ENCODE measurements around the gene LIN7C. TPM values are rescaled to one million over a fixed set of nuclear protein-coding genes. Genes with fewer than 3 reads are reported as not detected.

LIN7C gene
- total and polyA plus RNA-seq, 2 of the 8 experiments (the other 6 are each of a cell fraction or from before 2014, with no cell fraction given) = 10.5 to 42.7 TPM

DNA sequence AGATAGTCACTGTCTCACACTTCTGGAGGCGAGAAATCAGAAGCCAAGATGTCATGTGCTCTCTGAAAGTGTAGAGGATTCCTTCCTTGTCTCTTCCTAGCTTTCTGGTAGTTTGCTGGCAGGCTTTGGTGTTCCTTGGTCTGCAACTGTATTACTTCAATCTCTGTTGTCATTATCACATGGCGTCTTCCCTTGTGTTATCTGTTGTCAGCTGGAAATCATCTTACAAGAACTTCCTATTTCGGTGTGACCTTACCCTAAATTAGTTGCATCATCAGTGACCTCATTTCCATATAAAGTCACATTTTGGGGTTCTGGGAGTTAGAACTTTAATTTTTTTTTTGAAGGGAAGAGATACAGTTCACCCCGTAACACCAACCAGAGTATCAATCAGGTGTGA lies 3.3 kb upstream of the LIN7C start:
- ChIA-PET CTCF (ENCODE audit: partially characterized antibody) (interaction anchor here (0.8 to 1.5 kb wide), 2 partner anchors 15 to 1833 kb away, joined by 3 to 6 read pairs; no protein-coding TSS in a partner anchor), POLR2A (ENCODE audit: partially characterized antibody) (interaction anchor here (1.0 to 1.9 kb wide), 2 partner anchors 10 to 108 kb away, joined by 4 to 5 read pairs; no protein-coding TSS in a partner anchor)
- no peaks in the 10 kb centered on the region for H3K9me3 ChIP-seq (ENCODE audit: insufficient read depth in 2 of 2, low read depth in 1 of 2, low read length in 1 of 2)
- 91% methylated on average over 4 of the region's 4 CpGs; no CpG with 5 or more reads in 1 of the 2 experiments for WGBS, 2 experiments (ENCODE audit: extremely low coverage in 1 of 2, insufficient coverage in 1 of 2, insufficient read length in 1 of 2, insufficient replicate concordance in 2 of 2, low coverage in 1 of 2, low lambda C conversion rate in 2 of 2, missing lambda C conversion rate in 1 of 2)
- H2AK5ac ChIP-seq (ENCODE audit: low read depth, low read length) = no peak overlapping the region
- no peak overlapping the region; a peak in 1 of 7 replicates for H3K9ac ChIP-seq (replicated peaks in 1 of 4; ENCODE audit: extremely low read depth in 1 of 4, low read depth in 3 of 4, low read length in 3 of 4)
- peaks cover 2 to 5% (median 3%) of the 10 kb centered on the region in 4 experiments; a peak in 5 of 7 replicates for H3K4me1 ChIP-seq (replicated peaks in 1 of 4; ENCODE audit: control insufficient read depth in 3 of 4, insufficient read depth in 4 of 4, low read length in 3 of 4)
- H3K27me3 ChIP-seq (replicated peaks in 1 of 4; ENCODE audit: control insufficient read depth in 3 of 4, extremely low read depth in 1 of 4, insufficient read depth in 3 of 4, low read length in 3 of 4) = no peaks in the 10 kb centered on the region
- peaks cover 10% of the 10 kb centered on the region; the same call in 1 of the 2 replicates for H3K79me1 ChIP-seq (ENCODE audit: low read depth, low read length)
- TF ChIP-seq POLR2A (IDR thresholded peaks at IDR 0.05; ENCODE audit: control extremely low read depth in 1 of 2, low read depth in 2 of 2, low read length in 2 of 2) (no peak), BCL11A (IDR thresholded peaks at IDR 0.05; ENCODE audit: low read depth in 2 of 2, low read length in 2 of 2) (no peak), TBP (IDR thresholded peaks at IDR 0.05; ENCODE audit: low read depth, low read length) (no peak), TAF1 (IDR thresholded peaks at IDR 0.05; ENCODE audit: low read depth, low read length) (no peak), CBX8 (IDR thresholded peaks at IDR 0.05; ENCODE audit: borderline replicate concordance, low read depth, low read length) (no peak), CREB1 (IDR thresholded peaks at IDR 0.05) (no peak)
- no peak overlapping the region for H2BK12ac ChIP-seq (ENCODE audit: low read depth, low read length)
- FAIRE-seq (no peak), DNase-seq (ENCODE audit: low read depth in 1 of 2, low spot score in 2 of 2) (no peak)
- no peak overlapping the region for H3K14ac ChIP-seq (ENCODE audit: insufficient read length)
- H4K91ac ChIP-seq (replicated peaks; ENCODE audit: insufficient read length, low read length) = no peak overlapping the region
- no peak overlapping the region for H3K56ac ChIP-seq (replicated peaks; ENCODE audit: insufficient read length, low read depth, low read length)
- H2BK15ac ChIP-seq (ENCODE audit: low read length) = no peak overlapping the region
- H3K36me3 ChIP-seq (ENCODE audit: control insufficient read depth in 2 of 4, insufficient read depth in 4 of 4, low read length in 3 of 4) = no peaks in the 10 kb centered on the region
- no peak overlapping the region for H4K8ac ChIP-seq (ENCODE audit: extremely low read depth, insufficient read depth, low read length)
- H2BK120ac ChIP-seq (replicated peaks; ENCODE audit: low read depth, low read length) = no peak overlapping the region
- H2AFZ ChIP-seq (ENCODE audit: low read length) = no peak overlapping the region
- peaks cover 0 to 7% of the 10 kb centered on the region in 2 experiments for H4K20me1 ChIP-seq (replicated peaks in 1 of 2; ENCODE audit: control insufficient read depth in 1 of 2, insufficient read depth in 2 of 2, low read length in 2 of 2)
- H3K27ac ChIP-seq (ENCODE audit: low read depth, low read length) = no peak overlapping the region
- H3K4me3 ChIP-seq (ENCODE audit: extremely low read depth in 1 of 4, insufficient read depth in 2 of 4, low read depth in 3 of 4, low read length in 4 of 4) = no peak overlapping the region
- no peak overlapping the region for H2BK20ac ChIP-seq (ENCODE audit: low read length)
- no peak overlapping the region for H2BK5ac ChIP-seq (ENCODE audit: low read depth, low read length)
- no peak overlapping the region for H3K18ac ChIP-seq (ENCODE audit: extremely low read depth, low read length)
- no peak overlapping the region for H3K4me2 ChIP-seq (ENCODE audit: insufficient read depth in 1 of 2, low read depth in 2 of 2, low read length in 2 of 2)
- H3K4ac ChIP-seq (replicated peaks; ENCODE audit: insufficient read length, low read depth, low read length) = no peak overlapping the region
- H3K23me2 ChIP-seq (ENCODE audit: low read depth, low read length) = peaks cover 10% of the 10 kb centered on the region
- H3K79me2 ChIP-seq (ENCODE audit: control insufficient read depth in 1 of 2, insufficient read depth in 2 of 2, low read length in 2 of 2) = peaks cover 3 to 16% of the 10 kb centered on the region in 2 experiments
- no peak overlapping the region for H3K23ac ChIP-seq (ENCODE audit: insufficient read length)
- H4K5ac ChIP-seq (ENCODE audit: insufficient read length, low read depth, low read length) = no peak overlapping the region
